ENCODE measurements around the gene OR2V1. TPM values are rescaled to one million over a fixed set of nuclear protein-coding genes. Genes with fewer than 3 reads are reported as not detected.
"Not testable (repeated sequence)": the region's sequence is repeated elsewhere in the genome, so short reads cannot be mapped to it uniquely, and the experiment has no call there.

The OR2V1 gene
- total RNA-seq, 1 donor, result not detected

- H3K4me2 ChIP-seq (ENCODE audit: insufficient read depth, low read length), result no peak overlapping the region
- H3K9me3 ChIP-seq (ENCODE audit: low read depth, low read length), result no peaks in the 10 kb centered on the region
- H3K27me3 ChIP-seq (ENCODE audit: insufficient read depth, low read length), result peaks cover 32% of the 10 kb centered on the region
- H3K79me2 ChIP-seq (ENCODE audit: insufficient read depth, low read length), result no peaks in the 10 kb centered on the region
- TF ChIP-seq CTCF (IDR thresholded peaks at IDR 0.05; ENCODE audit: extremely low read depth, low read depth, low read length), result no peak
- H3K36me3 ChIP-seq (ENCODE audit: insufficient read depth, low read length), result no peaks in the 10 kb centered on the region
- H3K4me1 ChIP-seq (ENCODE audit: insufficient read depth, low read length), result peaks cover 8% of the 10 kb centered on the region
- DNase-seq (ENCODE audit: insufficient read length, low spot score, missing footprints), result no peak
- H2AFZ ChIP-seq (ENCODE audit: low read length), result no peak overlapping the region
- no peak overlapping the region for H3K4me3 ChIP-seq (ENCODE audit: insufficient read depth, low read length)
- H4K20me1 ChIP-seq (ENCODE audit: insufficient read depth, low read length), result no peaks in the 10 kb centered on the region
- no peak overlapping the region for H3K27ac ChIP-seq (ENCODE audit: low read depth, low read length)
Measured at GRCh38 chr5:181119105-181119504, 11.9 kb downstream of the OR2V1 start.

- TF ChIP-seq CTCF (IDR thresholded peaks at IDR 0.05; ENCODE audit: extremely low read depth, low read depth, low read length), result no peak
- H3K9me3 ChIP-seq (ENCODE audit: low read depth, low read length), result no peaks in the 10 kb centered on the region
- peaks cover 8% of the 10 kb centered on the region for H3K4me1 ChIP-seq (ENCODE audit: insufficient read depth, low read length)
- no peak overlapping the region for H2AFZ ChIP-seq (ENCODE audit: low read length)
- DNase-seq (ENCODE audit: insufficient read length, low spot score, missing footprints), result no peak
- no peak overlapping the region for H3K27ac ChIP-seq (ENCODE audit: low read depth, low read length)
- no peak overlapping the region for H3K4me2 ChIP-seq (ENCODE audit: insufficient read depth, low read length)
- H3K4me3 ChIP-seq (ENCODE audit: insufficient read depth, low read length), result no peak overlapping the region
- no peaks in the 10 kb centered on the region for H3K36me3 ChIP-seq (ENCODE audit: insufficient read depth, low read length)
- H4K20me1 ChIP-seq (ENCODE audit: insufficient read depth, low read length), result no peaks in the 10 kb centered on the region
- no peaks in the 10 kb centered on the region for H3K79me2 ChIP-seq (ENCODE audit: insufficient read depth, low read length)
- peaks cover 32% of the 10 kb centered on the region for H3K27me3 ChIP-seq (ENCODE audit: insufficient read depth, low read length)
Measured at GRCh38 chr5:181118369-181118768, 12.6 kb downstream of the OR2V1 start.

GRCh38 chr5:181114844-181115778 lies 15.9 kb downstream of the OR2V1 start:
- TF ChIP-seq CTCF (IDR thresholded peaks at IDR 0.05; ENCODE audit: extremely low read depth, low read depth, low read length), result no peak
- peak overlapping the region; percentile 48 for H2AFZ ChIP-seq (ENCODE audit: low read length)
- no peaks in the 10 kb centered on the region for H4K20me1 ChIP-seq (ENCODE audit: insufficient read depth, low read length)
- H3K27me3 ChIP-seq (ENCODE audit: insufficient read depth, low read length), result peaks cover 29% of the 10 kb centered on the region
- peak overlapping the region; percentile 58 for H3K4me2 ChIP-seq (ENCODE audit: insufficient read depth, low read length)
- no peaks in the 10 kb centered on the region for H3K36me3 ChIP-seq (ENCODE audit: insufficient read depth, low read length)
- H3K9me3 ChIP-seq (ENCODE audit: low read depth, low read length), result no peaks in the 10 kb centered on the region
- peak overlapping the region; percentile 20 for H3K4me3 ChIP-seq (ENCODE audit: insufficient read depth, low read length)
- H3K4me1 ChIP-seq (ENCODE audit: insufficient read depth, low read length), result peaks cover 2% of the 10 kb centered on the region
- no peak for DNase-seq (ENCODE audit: insufficient read length, low spot score, missing footprints)
- no peak overlapping the region for H3K27ac ChIP-seq (ENCODE audit: low read depth, low read length)
- no peaks in the 10 kb centered on the region for H3K79me2 ChIP-seq (ENCODE audit: insufficient read depth, low read length)

GRCh38 chr5:181114284-181114843 lies 16.6 kb downstream of the OR2V1 start:
- H3K4me3 ChIP-seq (ENCODE audit: insufficient read depth, low read length), result peak overlapping the region; percentile 20
- H3K4me2 ChIP-seq (ENCODE audit: insufficient read depth, low read length), result peak overlapping the region; percentile 58

GRCh38 chr5:181113572-181113971 lies 17.4 kb downstream of the OR2V1 start:
- H3K9me3 ChIP-seq (ENCODE audit: low read depth, low read length); H2AFZ ChIP-seq (ENCODE audit: low read length); DNase-seq (ENCODE audit: insufficient read length, low spot score, missing footprints); H3K36me3 ChIP-seq (ENCODE audit: insufficient read depth, low read length); H3K4me1 ChIP-seq (ENCODE audit: insufficient read depth, low read length); H4K20me1 ChIP-seq (ENCODE audit: insufficient read depth, low read length); H3K79me2 ChIP-seq (ENCODE audit: insufficient read depth, low read length); H3K4me2 ChIP-seq (ENCODE audit: insufficient read depth, low read length); H3K27ac ChIP-seq (ENCODE audit: low read depth, low read length); H3K4me3 ChIP-seq (ENCODE audit: insufficient read depth, low read length): not testable (repeated sequence)
- H3K27me3 ChIP-seq (ENCODE audit: insufficient read depth, low read length), result peaks cover 29% of the 10 kb centered on the region

More at GRCh38 chr5:181114284-181114843, 16.6 kb downstream of the OR2V1 start:
- peaks cover 29% of the 10 kb centered on the region for H3K27me3 ChIP-seq (ENCODE audit: insufficient read depth, low read length)
- H3K9me3 ChIP-seq (ENCODE audit: low read depth, low read length), result no peaks in the 10 kb centered on the region
- TF ChIP-seq CTCF (IDR thresholded peaks at IDR 0.05; ENCODE audit: extremely low read depth, low read depth, low read length), result no peak
- no peak for DNase-seq (ENCODE audit: insufficient read length, low spot score, missing footprints)
- H3K27ac ChIP-seq (ENCODE audit: low read depth, low read length), result no peak overlapping the region
- H4K20me1 ChIP-seq (ENCODE audit: insufficient read depth, low read length), result no peaks in the 10 kb centered on the region
- H3K79me2 ChIP-seq (ENCODE audit: insufficient read depth, low read length), result no peaks in the 10 kb centered on the region
- H3K36me3 ChIP-seq (ENCODE audit: insufficient read depth, low read length), result no peaks in the 10 kb centered on the region
- H3K4me1 ChIP-seq (ENCODE audit: insufficient read depth, low read length), result no peaks in the 10 kb centered on the region
- H2AFZ ChIP-seq (ENCODE audit: low read length), result peak overlapping the region; percentile 48

Data from osteoblast (primary cell).